Esophagus squamous epithelium (tissue), 5 donors: Measurements from ENCODE around the gene VSIG4. TPM values are rescaled to one million over a fixed set of nuclear protein-coding genes. Genes with fewer than 3 reads are reported as not detected.

Experiments
- DNase-seq: peaks from one replicate; lab custom pipeline; 2025; lab: John Stamatoyannopoulos, UW
- H3K27ac ChIP-seq, 4 donors: fragments of 200-600 bp; sonication (generic); one replicate each; pipeline ENCODE4 v1.5.1; 2016 to 2019; ENCODE audit warnings: mild to moderate bottlenecking in 1 of 4
- H3K27me3 ChIP-seq, 4 donors: fragments of 200-600 bp; sonication (generic); 1 replicate in 3 of 4; 2 replicates in 1 of 4; pipeline versions ENCODE4 v1.5.1 to v1.6.0; 2017 to 2021; ENCODE audit warnings: antibody characterized with exemption in 1 of 4
- H3K36me3 ChIP-seq, 3 donors: fragments of 200-600 bp; sonication (generic); one replicate each; pipeline ENCODE4 v1.5.1; 2016 to 2019
- H3K4me1 ChIP-seq, 3 donors: fragments of 200-600 bp; sonication (generic); one replicate each; pipeline ENCODE4 v1.5.1; 2017 to 2019
- H3K4me3 ChIP-seq, 4 donors: fragments of 200-600 bp; sonication (generic); 1 replicate in 3 of 4; 2 replicates in 1 of 4; pipeline ENCODE4 v1.5.1; 2016 to 2019; ENCODE audit warnings: mild to moderate bottlenecking in 2 of 4, moderate library complexity in 1 of 4
- H3K9me3 ChIP-seq, 3 donors: fragments of 200-600 bp; sonication (generic); one replicate each; pipeline ENCODE4 v1.5.1; 2016 to 2019
- CTCF ChIP-seq, 6 experiments: fragments of 450-650 bp in 4 of 6; fragments of 200-600 bp in 2 of 6; sonication (generic) in 2 of 6; IDR thresholded peaks; one replicate each; pipeline ENCODE4 v1.5.1; 2016 to 2019; ENCODE audit warnings: antibody characterized with exemption in 6 of 6, mild to moderate bottlenecking in 4 of 6, moderate library complexity in 4 of 6
- POLR2A ChIP-seq, 4 donors: fragments of 450-650 bp; IDR thresholded peaks; one replicate each; pipeline ENCODE4 v1.6.1; 2017; ENCODE audit warnings: antibody characterized with exemption in 4 of 4, mild to moderate bottlenecking in 4 of 4, moderate library complexity in 3 of 4
- WGBS, 2 donors: methylation state at CpG; one replicate each; pipeline ENCODE4 v1.1.5; 2018; 5-methylcytosine and 5-hydroxymethylcytosine counted together
- intact Hi-C: fragments of 100-400 bp; cut with DNase I; formaldehyde crosslinking; loops from one replicate; pipeline ENCODE4 v1.15.0; 2022
- total RNA-seq, 4 donors: library from RNA; depleted of rRNA; stranded (reverse); fragments of >200 nt; gene quantifications; one replicate each; pipeline ENCODE4 v1.1.0, GENCODE V29; 2016
- donor health status: DM: yes; HTN: yes; CAD: no.

The VSIG4 gene
- total RNA-seq, 4 donors from 2014 or later = 1.7 to 84.3 (median 45.4) TPM

- no peaks in the 10 kb centered on the region for H3K36me3 ChIP-seq
- H3K4me3 ChIP-seq = no peak overlapping the region
- H3K4me1 ChIP-seq = no peaks in the 10 kb centered on the region
- TF ChIP-seq CTCF (IDR thresholded peaks at IDR 0.05) (no peak), POLR2A (IDR thresholded peaks at IDR 0.05) (no peak)
- H3K9me3 ChIP-seq = no peaks in the 10 kb centered on the region
- WGBS, 2 donors = 60% methylated on average over 1 of the region's 4 CpGs; no CpG with 5 or more reads in 1 of the 2 donors
- no peak for DNase-seq
- intact Hi-C loops = no loop called here
- H3K27me3 ChIP-seq = no peaks in the 10 kb centered on the region
- H3K27ac ChIP-seq = no peak overlapping the region
Observed at GRCh38 chrX:66054978-66055377, 15.1 kb upstream of the VSIG4 start.

- no peak overlapping the region for H3K4me3 ChIP-seq
- DNase-seq = no peak
- no peak overlapping the region for H3K27ac ChIP-seq
- H3K27me3 ChIP-seq = no peaks in the 10 kb centered on the region
- TF ChIP-seq POLR2A (IDR thresholded peaks at IDR 0.05) = no peak
- no peak for TF ChIP-seq CTCF (IDR thresholded peaks at IDR 0.05)
- no peaks in the 10 kb centered on the region for H3K9me3 ChIP-seq
- intact Hi-C loops = no loop called here
- H3K4me1 ChIP-seq = no peaks in the 10 kb centered on the region
- H3K36me3 ChIP-seq = no peaks in the 10 kb centered on the region
- 63% methylated on average over 1 of the region's 1 CpG; no CpG with 5 or more reads in 1 of the 2 donors for WGBS, 2 donors
Observed at GRCh38 chrX:66053414-66053813, 13.5 kb upstream of the VSIG4 start.

- Histone ChIP-seq H3K27ac (no peak overlapping the region), H3K4me1 (no peaks in the 10 kb centered on the region), H3K9me3 (no peaks in the 10 kb centered on the region), H3K27me3 (no peaks in the 10 kb centered on the region), H3K36me3 (no peaks in the 10 kb centered on the region), H3K4me3 (no peak overlapping the region)
- no peak for TF ChIP-seq POLR2A (IDR thresholded peaks at IDR 0.05)
- TF ChIP-seq CTCF (IDR thresholded peaks at IDR 0.05) = no peak
- intact Hi-C loops = no loop called here
- WGBS, 2 donors = 69 to 77% methylated on average over 3 of the region's 3 CpGs
- DNase-seq = no peak
Observed at GRCh38 chrX:66051980-66052379, 12.1 kb upstream of the VSIG4 start.

GRCh38 chrX:66050140-66050569 is 10.3 kb upstream of the VSIG4 start:
- Histone ChIP-seq H3K4me3 (no peak overlapping the region), H3K9me3 (no peaks in the 10 kb centered on the region), H3K27ac (no peak overlapping the region), H3K36me3 (no peaks in the 10 kb centered on the region), H3K27me3 (no peaks in the 10 kb centered on the region), H3K4me1 (no peaks in the 10 kb centered on the region)
- TF ChIP-seq CTCF (IDR thresholded peaks at IDR 0.05) (no peak), POLR2A (IDR thresholded peaks at IDR 0.05) (no peak)
- 56 to 60% methylated on average over 1 of the region's 1 CpG for WGBS, 2 donors
- intact Hi-C loops = no loop called here
- no peak for DNase-seq

GRCh38 chrX:66049056-66049455 is 9.2 kb upstream of the VSIG4 start:
- intact Hi-C loops = no loop called here
- Histone ChIP-seq H3K4me3 (no peak overlapping the region), H3K27ac (no peak overlapping the region), H3K27me3 (no peaks in the 10 kb centered on the region), H3K9me3 (no peaks in the 10 kb centered on the region), H3K4me1 (no peaks in the 10 kb centered on the region), H3K36me3 (no peaks in the 10 kb centered on the region)
- TF ChIP-seq POLR2A (IDR thresholded peaks at IDR 0.05) = no peak
- TF ChIP-seq CTCF (IDR thresholded peaks at IDR 0.05) = no peak
- 41 to 78% methylated on average over 2 of the region's 2 CpGs for WGBS, 2 donors
- DNase-seq = no peak
